ENCODE data around the gene C2orf72. TPM values are rescaled to one million over a fixed set of nuclear protein-coding genes. Genes with fewer than 3 reads are reported as not detected.
"Not testable (repeated sequence)": the region's sequence is repeated elsewhere in the genome, so short reads cannot be mapped to it uniquely, and the experiment has no call there.

C2orf72 gene
- total RNA-seq, 4 donors from 2014 or later, result 2.6 to 9.0 (median 5.8) TPM

DNA sequence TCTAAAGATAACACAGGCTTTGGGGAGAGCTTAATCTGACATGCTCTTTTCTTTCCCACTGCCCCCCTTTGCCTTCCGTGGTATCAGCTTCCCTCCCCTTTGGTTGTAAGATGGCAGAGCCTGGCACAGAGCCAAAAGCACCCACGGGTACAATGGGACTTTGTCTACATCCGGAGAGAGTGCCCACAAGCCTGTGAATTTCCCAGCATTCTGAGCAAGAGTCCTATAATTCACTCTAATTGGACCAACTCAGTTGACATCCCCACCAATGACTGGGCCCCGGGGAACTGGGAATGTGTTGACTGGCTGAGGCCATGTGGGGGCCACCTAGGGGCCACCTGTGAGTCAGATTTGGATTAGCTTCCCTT lies 20.1 kb upstream of the C2orf72 start:
- Histone ChIP-seq H3K27me3 (peaks cover 12% of the 10 kb centered on the region), H3K27ac (no peak overlapping the region), H3K9me3 (no peaks in the 10 kb centered on the region), H3K36me3 (no peaks in the 10 kb centered on the region), H3K4me3 (no peak overlapping the region), H3K4me1 (peaks cover 1% of the 10 kb centered on the region)
- TF ChIP-seq, protein P1, sequence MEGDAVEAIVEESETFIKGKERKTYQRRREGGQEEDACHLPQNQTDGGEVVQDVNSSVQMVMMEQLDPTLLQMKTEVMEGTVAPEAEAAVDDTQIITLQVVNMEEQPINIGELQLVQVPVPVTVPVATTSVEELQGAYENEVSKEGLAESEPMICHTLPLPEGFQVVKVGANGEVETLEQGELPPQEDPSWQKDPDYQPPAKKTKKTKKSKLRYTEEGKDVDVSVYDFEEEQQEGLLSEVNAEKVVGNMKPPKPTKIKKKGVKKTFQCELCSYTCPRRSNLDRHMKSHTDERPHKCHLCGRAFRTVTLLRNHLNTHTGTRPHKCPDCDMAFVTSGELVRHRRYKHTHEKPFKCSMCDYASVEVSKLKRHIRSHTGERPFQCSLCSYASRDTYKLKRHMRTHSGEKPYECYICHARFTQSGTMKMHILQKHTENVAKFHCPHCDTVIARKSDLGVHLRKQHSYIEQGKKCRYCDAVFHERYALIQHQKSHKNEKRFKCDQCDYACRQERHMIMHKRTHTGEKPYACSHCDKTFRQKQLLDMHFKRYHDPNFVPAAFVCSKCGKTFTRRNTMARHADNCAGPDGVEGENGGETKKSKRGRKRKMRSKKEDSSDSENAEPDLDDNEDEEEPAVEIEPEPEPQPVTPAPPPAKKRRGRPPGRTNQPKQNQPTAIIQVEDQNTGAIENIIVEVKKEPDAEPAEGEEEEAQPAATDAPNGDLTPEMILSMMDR (IDR thresholded peaks at IDR 0.05), result no peak
- TF ChIP-seq POLR2A (IDR thresholded peaks at IDR 0.05) (no peak), EP300 (IDR thresholded peaks at IDR 0.05) (no peak), POLR2AphosphoS5 (IDR thresholded peaks at IDR 0.05) (no peak)
- WGBS, result 37% methylated on average over 4 of the region's 4 CpGs
- DNase-seq (ENCODE audit: low spot score in 2 of 2), result no peak

DNA sequence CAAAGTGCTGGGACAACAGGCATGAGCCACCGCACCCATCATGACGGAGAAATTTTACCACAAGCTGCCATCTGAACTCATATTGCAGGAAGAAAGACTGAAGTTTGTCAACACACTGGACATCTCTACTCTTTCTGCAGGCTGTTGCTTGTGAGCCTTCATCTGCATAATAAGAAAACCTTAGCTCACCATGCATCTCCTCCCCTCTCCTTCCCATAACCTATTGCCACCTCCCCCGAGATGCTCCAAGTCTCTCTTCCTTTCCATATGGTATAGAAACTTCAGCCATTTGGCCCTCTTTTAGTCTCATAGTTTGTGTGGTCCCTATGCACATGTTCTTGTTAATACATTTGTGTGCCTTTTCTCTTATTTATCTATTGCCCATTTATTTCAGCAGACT lies 19.1 kb upstream of the C2orf72 start:
- no peaks in the 10 kb centered on the region for H3K36me3 ChIP-seq
- H3K27ac ChIP-seq, result no peak overlapping the region
- no peak overlapping the region for H3K4me3 ChIP-seq
- WGBS, result 82% methylated on average over 3 of the region's 3 CpGs
- H3K9me3 ChIP-seq, result no peaks in the 10 kb centered on the region
- no peaks in the 10 kb centered on the region for H3K4me1 ChIP-seq
- H3K27me3 ChIP-seq, result peaks cover 12% of the 10 kb centered on the region
- TF ChIP-seq POLR2A (IDR thresholded peaks at IDR 0.05) (no peak), POLR2AphosphoS5 (IDR thresholded peaks at IDR 0.05) (no peak), EP300 (IDR thresholded peaks at IDR 0.05) (no peak)
- TF ChIP-seq, protein P1 (IDR thresholded peaks at IDR 0.05), result no peak
- no peak for DNase-seq (ENCODE audit: low spot score in 2 of 2)

DNA sequence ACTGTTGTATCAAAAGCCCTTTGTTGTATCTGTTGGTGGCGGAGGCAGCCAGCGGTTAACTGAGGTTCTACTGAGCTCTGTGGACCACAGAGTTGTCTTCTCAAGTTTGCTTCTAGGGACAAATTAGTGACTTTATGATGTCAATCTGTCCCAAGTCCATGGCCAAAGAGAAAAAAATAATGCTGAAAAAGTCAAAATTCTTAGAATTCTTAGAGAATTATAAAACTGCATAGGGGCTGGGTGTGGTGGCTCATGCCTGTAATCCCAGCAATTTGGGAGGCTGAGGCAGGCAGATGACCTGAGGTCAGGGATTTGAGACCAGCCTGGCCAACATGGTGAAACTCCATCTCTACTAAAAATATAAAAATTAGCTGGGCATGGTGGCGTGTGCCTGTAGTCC lies 12.3 kb upstream of the C2orf72 start:
- not testable (repeated sequence) for H3K27ac ChIP-seq; H3K36me3 ChIP-seq; H3K9me3 ChIP-seq; H3K4me3 ChIP-seq; DNase-seq (ENCODE audit: low spot score in 2 of 2); H3K27me3 ChIP-seq; H3K4me1 ChIP-seq
- WGBS, result 90% methylated on average over 3 of the region's 3 CpGs

DNA sequence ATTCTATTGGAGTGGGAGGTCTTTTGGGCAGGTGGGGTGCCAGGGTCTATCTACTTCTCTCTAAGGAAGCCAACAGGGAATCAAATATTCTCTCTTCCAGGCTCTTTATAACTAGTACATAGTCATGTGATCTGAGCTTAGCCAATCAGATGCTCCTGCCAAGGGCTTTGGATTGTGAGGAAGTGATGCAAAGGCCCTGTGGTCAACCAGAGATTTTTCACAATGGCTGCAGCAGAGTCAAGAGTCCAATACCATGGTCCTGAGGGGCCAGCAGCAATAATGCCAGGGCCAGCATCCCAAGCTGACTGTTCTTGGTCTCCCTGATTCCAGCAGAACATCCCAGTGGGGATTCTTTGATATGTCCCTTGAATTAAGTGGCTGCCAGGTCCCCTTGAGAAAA lies 8.4 kb upstream of the C2orf72 start:
- Histone ChIP-seq H3K36me3 (no peaks in the 10 kb centered on the region), H3K27me3 (peaks cover 20% of the 10 kb centered on the region), H3K4me3 (no peak overlapping the region), H3K9me3 (no peaks in the 10 kb centered on the region), H3K27ac (no peak overlapping the region), H3K4me1 (no peaks in the 10 kb centered on the region)
- TF ChIP-seq POLR2A (IDR thresholded peaks at IDR 0.05) (no peak), EP300 (IDR thresholded peaks at IDR 0.05) (no peak), POLR2AphosphoS5 (IDR thresholded peaks at IDR 0.05) (no peak)
- TF ChIP-seq, protein P1 (IDR thresholded peaks at IDR 0.05), result no peak
- no peak for DNase-seq (ENCODE audit: low spot score in 2 of 2)

DNA sequence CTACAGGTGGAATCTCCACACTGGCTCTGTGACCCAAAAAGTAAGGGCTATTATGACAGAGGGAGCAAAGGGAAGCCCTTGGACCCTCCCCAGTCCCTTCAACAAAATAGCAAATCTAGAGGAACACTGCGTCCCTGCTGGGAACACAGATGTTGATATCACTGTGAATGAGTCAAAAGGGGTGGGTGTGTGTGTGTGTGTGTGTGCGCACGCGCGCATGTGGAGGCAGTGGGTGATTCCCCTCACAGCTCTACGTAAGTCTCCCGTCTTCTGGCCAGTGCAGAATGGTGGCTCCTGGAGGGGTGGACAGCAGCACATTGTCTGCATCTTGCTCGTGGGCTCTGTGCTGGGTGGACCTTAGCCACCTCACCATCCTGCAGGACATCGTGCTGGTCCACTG lies 7.8 kb upstream of the C2orf72 start:
- TF ChIP-seq POLR2A (IDR thresholded peaks at IDR 0.05) (no peak), POLR2AphosphoS5 (IDR thresholded peaks at IDR 0.05) (no peak), EP300 (IDR thresholded peaks at IDR 0.05) (no peak)
- TF ChIP-seq, protein P1 (IDR thresholded peaks at IDR 0.05), result no peak
- Histone ChIP-seq H3K36me3 (no peaks in the 10 kb centered on the region), H3K27me3 (peaks cover 20% of the 10 kb centered on the region), H3K4me3 (no peak overlapping the region), H3K9me3 (no peaks in the 10 kb centered on the region), H3K4me1 (no peaks in the 10 kb centered on the region), H3K27ac (no peak overlapping the region)
- no peak for DNase-seq (ENCODE audit: low spot score in 2 of 2)
- 75% methylated on average over 9 of the region's 9 CpGs for WGBS

DNA sequence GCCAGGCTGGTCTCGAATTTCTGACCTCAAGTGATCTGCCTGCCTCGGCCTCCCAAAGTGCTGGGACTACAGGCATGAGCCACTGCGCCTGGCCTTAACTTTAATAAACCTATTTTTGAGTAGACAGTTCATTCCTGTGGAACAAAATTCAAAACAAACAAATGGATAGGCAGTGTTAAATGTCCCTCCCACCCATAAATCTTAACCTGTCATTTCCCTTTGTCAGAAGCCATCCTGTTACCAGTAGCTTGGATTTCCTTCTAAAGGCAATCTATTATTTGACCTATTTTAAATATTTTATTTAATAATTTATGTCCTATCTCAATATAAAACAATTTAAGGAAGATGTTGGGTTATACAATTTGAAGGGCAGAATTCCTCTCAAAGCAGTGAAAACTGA lies 6.6 kb upstream of the C2orf72 start:
- DNase-seq (ENCODE audit: low spot score in 2 of 2), result no peak
- Histone ChIP-seq H3K27ac (no peak overlapping the region), H3K36me3 (no peaks in the 10 kb centered on the region), H3K9me3 (no peaks in the 10 kb centered on the region), H3K27me3 (peaks cover 23% of the 10 kb centered on the region), H3K4me1 (no peaks in the 10 kb centered on the region), H3K4me3 (no peak overlapping the region)
- WGBS, result 74% methylated on average over 3 of the region's 3 CpGs
- TF ChIP-seq POLR2AphosphoS5 (IDR thresholded peaks at IDR 0.05), result no peak
- TF ChIP-seq, protein P1 (IDR thresholded peaks at IDR 0.05), result no peak
- no peak for TF ChIP-seq POLR2A (IDR thresholded peaks at IDR 0.05)
- TF ChIP-seq EP300 (IDR thresholded peaks at IDR 0.05), result no peak

Data from suprapubic skin (tissue), 4 donors.